Activated naive CD8-positive, alpha-beta T cell treated with anti-CD3 and anti-CD28 coated beads for 36 hours (primary cell): ENCODE results near the gene TBX15. TPM values are rescaled to one million over a fixed set of nuclear protein-coding genes. Genes with fewer than 3 reads are reported as not detected.
"Not testable (repeated sequence)": the region's sequence is repeated elsewhere in the genome, so short reads cannot be mapped to it uniquely, and the experiment has no call there.

Source experiments
- DNase-seq: peaks from one replicate; pipeline ENCODE4 v3.0.0; 2021
- H3K27ac Mint-ChIP-seq: one replicate; pipeline ENCODE4 v1.8.0; 2022; ENCODE audit warnings: mild to moderate bottlenecking, moderate library complexity, mixed read lengths
- H3K27me3 Mint-ChIP-seq: one replicate; pipeline ENCODE4 v1.8.0; 2022; ENCODE audit warnings: mild to moderate bottlenecking, mixed read lengths
- H3K36me3 Mint-ChIP-seq: one replicate; pipeline ENCODE4 v1.8.0; 2021; ENCODE audit warnings: mild to moderate bottlenecking, mixed read lengths
- H3K4me1 Mint-ChIP-seq: one replicate; pipeline ENCODE4 v1.8.0; 2021; ENCODE audit warnings: mixed read lengths
- H3K4me3 Mint-ChIP-seq: one replicate; pipeline ENCODE4 v1.8.0; 2022; ENCODE audit warnings: mild to moderate bottlenecking, moderate library complexity, mixed read lengths
- H3K9me3 Mint-ChIP-seq: one replicate; pipeline ENCODE4 v1.8.0; 2022; ENCODE audit warnings: mixed read lengths
- total RNA-seq, 2 experiments: library from RNA; stranded (reverse); gene quantifications; one replicate each; pipeline ENCODE4 v1.2.3, GENCODE V29; 2021

The TBX15 gene
- total RNA-seq, 2 experiments from 2014 or later, result not detected

DNA sequence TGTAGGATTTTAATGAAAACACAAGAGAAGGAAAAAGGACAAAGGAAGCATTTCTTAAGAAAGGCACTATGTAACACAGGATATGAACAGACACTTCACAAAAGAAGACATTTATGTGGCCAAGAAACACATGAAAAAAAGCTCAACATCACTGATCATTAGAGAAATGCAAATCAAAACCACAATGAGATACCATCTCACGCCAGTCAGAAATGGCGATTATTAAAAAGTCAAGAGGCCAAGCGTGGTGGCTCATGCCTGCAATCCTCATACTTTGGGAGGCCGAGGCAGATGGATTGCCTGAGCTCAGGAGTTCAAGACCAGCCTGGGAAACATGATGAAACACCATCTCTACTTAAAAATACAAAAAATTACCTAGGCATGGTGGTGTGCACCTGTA, 71.8 kb downstream of the TBX15 start:
- not testable (repeated sequence) for H3K27ac Mint-ChIP-seq, H3K27me3 Mint-ChIP-seq, H3K4me1 Mint-ChIP-seq, H3K4me3 Mint-ChIP-seq, H3K36me3 Mint-ChIP-seq, H3K9me3 Mint-ChIP-seq, DNase-seq

DNA sequence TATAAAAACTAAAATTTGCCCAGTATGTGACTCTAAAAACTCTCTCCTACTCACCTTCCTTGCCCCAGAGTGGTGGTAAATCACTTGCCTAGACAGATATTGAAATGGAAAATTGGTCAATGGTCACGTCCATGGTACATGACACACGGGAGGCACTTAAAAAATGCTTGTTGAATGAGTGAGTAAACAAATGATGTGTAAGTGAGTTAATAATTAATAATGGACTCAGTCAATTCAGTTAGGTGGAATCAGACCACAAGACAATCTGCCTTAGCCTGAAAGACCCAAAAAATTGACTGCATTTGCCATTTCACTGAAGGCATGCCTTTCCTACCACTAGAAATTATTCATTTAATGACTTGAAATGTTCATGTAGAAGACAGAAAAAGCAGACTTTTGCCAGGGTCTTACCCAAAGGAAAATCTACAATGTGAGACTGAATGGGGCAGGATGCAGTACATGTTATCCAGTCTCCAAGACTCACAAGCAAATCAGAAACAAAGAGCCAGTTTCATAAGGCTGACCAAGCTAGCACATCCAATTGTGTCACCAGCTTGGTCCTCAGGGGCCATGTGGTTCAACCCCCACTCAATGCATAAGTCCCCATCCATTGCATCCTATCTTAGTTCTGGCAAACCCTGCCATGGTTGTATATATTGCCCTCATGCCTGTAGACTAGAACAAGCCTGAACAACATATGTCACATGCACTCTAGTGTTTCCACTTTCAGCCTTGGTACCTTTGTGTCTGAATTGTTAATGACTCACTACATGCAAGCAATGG, 73.6 kb downstream of the TBX15 start:
- Mint-ChIP-seq H3K4me3 (no peak overlapping the region), H3K9me3 (no peaks in the 10 kb centered on the region), H3K27ac (no peak overlapping the region), H3K36me3 (no peaks in the 10 kb centered on the region), H3K4me1 (no peaks in the 10 kb centered on the region), H3K27me3 (no peaks in the 10 kb centered on the region)
- no peak for DNase-seq

DNA sequence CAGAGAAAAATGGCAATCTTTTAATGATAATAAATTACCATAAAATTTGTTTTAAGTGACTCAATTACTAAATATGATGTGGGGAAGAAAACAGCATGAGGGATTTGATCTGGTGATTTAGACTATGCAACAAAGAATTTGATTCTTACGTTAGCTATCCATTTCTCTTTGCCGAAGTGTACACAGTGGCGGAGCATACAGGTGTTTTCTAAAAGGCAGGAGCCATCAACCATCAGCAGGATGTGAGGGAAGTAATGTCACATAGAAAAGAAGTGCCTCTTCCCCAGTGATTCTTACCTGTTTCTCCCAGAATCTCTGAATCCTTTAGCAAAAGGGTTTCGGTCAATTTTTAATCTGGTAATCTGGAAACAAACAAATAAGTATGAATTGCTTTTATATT, 74.3 kb downstream of the TBX15 start:
- H3K4me1 Mint-ChIP-seq, result no peaks in the 10 kb centered on the region
- H3K27me3 Mint-ChIP-seq, result no peaks in the 10 kb centered on the region
- H3K9me3 Mint-ChIP-seq, result no peaks in the 10 kb centered on the region
- DNase-seq, result no peak
- no peak overlapping the region for H3K4me3 Mint-ChIP-seq
- H3K27ac Mint-ChIP-seq, result no peak overlapping the region
- H3K36me3 Mint-ChIP-seq, result no peaks in the 10 kb centered on the region

DNA sequence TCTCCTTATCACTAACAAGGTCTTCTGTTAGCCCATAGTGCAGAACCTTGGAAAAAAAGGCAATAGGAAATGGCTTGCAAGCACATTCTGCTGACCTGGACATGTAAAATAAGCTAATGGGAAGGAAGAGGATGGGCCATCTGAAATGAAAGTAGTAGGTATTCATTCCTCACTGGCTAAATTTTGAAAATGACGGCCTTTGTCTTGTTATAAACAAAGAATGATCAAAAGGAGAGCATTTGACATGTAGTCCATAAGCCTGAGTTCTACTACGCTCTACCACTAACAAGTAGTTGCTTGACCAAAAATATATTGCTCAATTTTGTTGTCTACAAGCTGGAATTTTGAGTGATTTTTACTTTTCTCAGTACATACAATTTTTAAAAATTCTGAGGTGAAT, 75.6 kb downstream of the TBX15 start:
- Mint-ChIP-seq H3K27me3 (peaks cover 6% of the 10 kb centered on the region), H3K36me3 (no peaks in the 10 kb centered on the region), H3K4me3 (no peak overlapping the region), H3K9me3 (no peaks in the 10 kb centered on the region), H3K4me1 (no peaks in the 10 kb centered on the region), H3K27ac (no peak overlapping the region)
- DNase-seq, result no peak

DNA sequence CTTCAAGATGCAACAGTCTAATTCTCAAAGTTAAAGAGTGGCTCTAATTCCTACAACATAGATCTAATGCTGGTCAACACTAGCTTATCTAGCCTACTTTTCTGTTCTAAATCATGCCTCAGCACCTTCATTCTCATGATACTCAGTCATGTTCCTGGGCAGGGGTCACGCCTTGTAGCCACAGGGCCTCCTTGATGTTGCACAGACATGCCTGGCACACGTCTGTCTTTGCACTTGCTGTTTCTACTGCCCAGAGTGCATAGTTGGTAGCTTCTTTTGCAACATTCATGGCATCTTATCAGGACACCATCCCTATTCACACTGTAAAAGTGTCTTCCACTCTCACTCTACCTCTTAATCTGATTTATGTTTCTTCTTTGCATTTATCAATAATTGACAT, 76.6 kb downstream of the TBX15 start:
- Mint-ChIP-seq H3K36me3 (no peaks in the 10 kb centered on the region), H3K9me3 (no peaks in the 10 kb centered on the region), H3K27me3 (peaks cover 7% of the 10 kb centered on the region), H3K4me1 (no peaks in the 10 kb centered on the region), H3K27ac (no peak overlapping the region), H3K4me3 (no peak overlapping the region)
- DNase-seq, result no peak

DNA sequence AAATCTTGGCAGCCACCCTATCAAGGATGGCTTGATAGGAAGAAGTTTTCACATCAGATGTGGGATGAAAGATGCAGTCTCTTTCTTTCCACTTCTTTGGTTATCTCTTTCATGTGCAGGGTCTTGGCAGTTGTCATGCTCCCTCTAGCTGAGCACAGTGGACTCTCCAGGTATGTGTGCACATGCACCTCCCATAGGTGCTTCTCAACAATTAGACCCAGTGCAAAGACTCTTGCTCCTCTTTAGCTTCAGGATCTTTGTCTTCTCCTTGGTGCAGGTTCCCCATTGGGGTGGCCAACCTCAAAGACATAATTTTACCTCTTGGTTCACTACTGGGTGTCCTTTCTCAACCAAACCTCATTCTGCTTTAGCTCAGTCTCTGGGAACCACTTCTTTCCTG, 80.7 kb downstream of the TBX15 start:
- Mint-ChIP-seq H3K4me3 (no peak overlapping the region), H3K4me1 (no peaks in the 10 kb centered on the region), H3K9me3 (no peaks in the 10 kb centered on the region), H3K27me3 (peaks cover 10% of the 10 kb centered on the region), H3K36me3 (no peaks in the 10 kb centered on the region), H3K27ac (no peak overlapping the region)
- DNase-seq, result no peak

DNA sequence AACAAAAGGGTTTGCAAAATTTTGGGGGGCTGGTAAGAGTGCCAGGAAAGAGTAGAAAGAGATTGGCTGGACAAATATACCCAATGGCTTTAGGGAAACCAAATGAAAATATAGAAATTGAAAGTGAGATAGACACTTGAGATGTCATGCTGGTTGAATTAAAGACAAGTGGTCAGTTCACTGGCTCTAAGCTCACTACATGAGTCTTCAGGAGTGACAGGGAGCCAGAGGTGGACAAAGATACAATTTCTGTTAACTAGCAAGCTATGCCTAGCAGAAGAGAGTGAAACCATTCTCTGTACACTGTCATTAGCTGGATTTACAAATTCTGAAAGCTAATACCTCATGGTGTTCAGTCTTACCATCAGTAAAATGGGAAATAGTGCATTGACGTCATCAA, 82.5 kb downstream of the TBX15 start:
- Mint-ChIP-seq H3K4me1 (no peaks in the 10 kb centered on the region), H3K27ac (no peak overlapping the region), H3K9me3 (no peaks in the 10 kb centered on the region), H3K36me3 (no peaks in the 10 kb centered on the region), H3K27me3 (peaks cover 10% of the 10 kb centered on the region), H3K4me3 (no peak overlapping the region)
- DNase-seq, result no peak

DNA sequence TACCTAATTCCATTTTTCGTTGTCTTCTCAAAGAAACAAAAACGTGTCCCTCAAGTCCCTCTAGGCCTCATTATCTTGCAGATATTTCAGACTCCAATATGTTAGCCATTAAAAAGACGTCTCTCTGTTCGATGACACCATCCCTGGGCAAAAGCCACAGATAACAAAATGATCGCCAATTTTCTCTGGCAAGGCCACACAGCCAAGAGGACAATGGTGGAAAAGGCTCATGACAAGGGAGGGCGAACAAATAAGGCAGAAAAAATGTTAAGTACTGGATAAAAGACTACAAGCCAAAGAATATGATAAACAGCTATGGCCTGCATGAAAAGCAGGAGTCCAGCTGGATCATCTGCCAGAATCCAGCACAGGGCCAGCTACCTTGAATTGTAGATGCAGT, 82.9 kb downstream of the TBX15 start:
- no peak overlapping the region for H3K27ac Mint-ChIP-seq
- no peak overlapping the region for H3K4me3 Mint-ChIP-seq
- H3K27me3 Mint-ChIP-seq, result peaks cover 10% of the 10 kb centered on the region
- DNase-seq, result no peak
- H3K9me3 Mint-ChIP-seq, result no peaks in the 10 kb centered on the region
- H3K36me3 Mint-ChIP-seq, result no peaks in the 10 kb centered on the region
- H3K4me1 Mint-ChIP-seq, result no peaks in the 10 kb centered on the region

DNA sequence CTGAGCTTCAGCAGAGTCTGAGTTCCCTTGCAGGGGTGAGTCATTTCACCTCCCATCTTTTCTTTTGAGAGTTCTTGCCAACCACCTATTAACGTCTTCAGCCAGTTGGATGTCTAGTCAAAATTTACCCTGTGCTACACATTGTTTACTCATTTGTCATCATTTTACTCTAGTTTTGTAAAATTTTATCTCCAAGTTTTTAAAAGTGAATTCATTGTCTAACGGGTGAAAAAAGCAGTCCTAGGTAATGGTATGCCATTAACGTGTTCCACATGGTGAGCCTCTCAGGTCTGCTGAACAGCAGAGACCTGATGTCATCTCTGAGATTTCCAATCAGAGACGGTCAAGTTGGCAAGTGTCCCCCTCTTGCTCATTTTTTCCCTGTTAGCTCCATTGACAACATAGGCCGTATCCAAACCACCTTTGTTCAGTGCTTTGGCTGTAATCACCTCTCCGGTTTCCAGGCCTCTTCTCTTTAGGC, 85.4 kb downstream of the TBX15 start:
- no peak overlapping the region for H3K27ac Mint-ChIP-seq
- no peak for DNase-seq
- H3K9me3 Mint-ChIP-seq, result no peaks in the 10 kb centered on the region
- no peaks in the 10 kb centered on the region for H3K36me3 Mint-ChIP-seq
- H3K4me3 Mint-ChIP-seq, result no peak overlapping the region
- peaks cover 6% of the 10 kb centered on the region for H3K27me3 Mint-ChIP-seq
- no peaks in the 10 kb centered on the region for H3K4me1 Mint-ChIP-seq

DNA sequence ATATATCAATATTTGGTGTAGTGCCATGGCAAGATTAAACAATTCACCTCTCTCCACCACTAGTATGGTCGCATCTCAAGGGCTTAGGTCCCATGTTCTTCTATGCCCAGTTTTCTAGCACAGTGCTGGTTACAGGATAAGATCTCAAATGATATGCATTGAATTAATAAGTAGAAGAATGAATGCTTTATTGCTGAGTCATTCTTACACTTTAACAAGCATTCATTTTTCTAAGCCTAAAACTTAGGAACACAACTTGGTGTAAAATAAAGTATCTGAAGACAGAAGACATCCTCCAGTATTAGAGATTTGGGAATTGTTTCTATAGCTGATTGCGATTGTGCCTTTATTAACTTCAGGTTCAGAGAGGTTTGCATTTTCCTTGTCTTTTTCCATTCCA, 85.8 kb downstream of the TBX15 start:
- peaks cover 3% of the 10 kb centered on the region for H3K27me3 Mint-ChIP-seq
- no peak overlapping the region for H3K27ac Mint-ChIP-seq
- no peaks in the 10 kb centered on the region for H3K9me3 Mint-ChIP-seq
- H3K36me3 Mint-ChIP-seq, result no peaks in the 10 kb centered on the region
- no peak overlapping the region for H3K4me3 Mint-ChIP-seq
- H3K4me1 Mint-ChIP-seq, result no peaks in the 10 kb centered on the region
- DNase-seq, result no peak

DNA sequence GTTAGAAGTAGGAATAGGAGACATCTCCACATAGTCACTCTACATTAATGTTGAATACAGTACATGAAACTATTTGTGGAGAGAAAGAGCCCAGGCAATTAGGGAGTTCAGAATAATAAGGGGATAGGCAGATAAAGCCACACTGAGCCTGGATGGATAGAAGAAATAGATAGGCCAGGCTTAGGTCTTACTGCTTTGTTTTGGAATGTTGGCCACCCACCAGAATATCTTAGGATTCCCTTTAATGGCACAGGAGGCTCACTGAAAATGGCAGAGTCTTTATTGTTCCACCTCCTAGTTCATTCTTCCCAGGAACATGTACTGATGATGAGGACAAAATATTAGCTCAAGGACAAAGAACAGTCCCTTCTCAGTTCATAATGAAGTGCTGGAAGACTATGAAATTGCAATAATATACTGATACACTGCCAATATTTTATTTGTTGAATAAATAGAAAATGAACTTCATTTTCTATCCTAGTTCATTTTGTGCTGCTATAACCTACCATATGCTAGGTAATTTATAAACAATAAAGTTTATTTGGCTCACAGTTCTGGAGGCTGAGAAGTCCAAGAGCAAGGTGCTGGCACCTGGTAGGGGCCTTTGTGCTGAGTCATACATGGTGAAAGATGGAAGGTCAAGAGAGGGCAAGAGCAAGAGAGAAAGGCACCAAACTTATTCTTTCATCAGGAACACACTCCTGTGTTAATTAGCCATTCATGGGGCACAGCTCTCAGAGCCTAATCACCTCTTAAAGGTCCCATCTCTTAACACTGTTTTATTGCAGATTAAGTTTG, 87.3 kb downstream of the TBX15 start:
- Mint-ChIP-seq H3K27me3 (peaks cover 3% of the 10 kb centered on the region), H3K9me3 (no peaks in the 10 kb centered on the region), H3K36me3 (no peaks in the 10 kb centered on the region), H3K4me3 (no peak overlapping the region), H3K4me1 (no peaks in the 10 kb centered on the region), H3K27ac (no peak overlapping the region)
- DNase-seq, result no peak

DNA sequence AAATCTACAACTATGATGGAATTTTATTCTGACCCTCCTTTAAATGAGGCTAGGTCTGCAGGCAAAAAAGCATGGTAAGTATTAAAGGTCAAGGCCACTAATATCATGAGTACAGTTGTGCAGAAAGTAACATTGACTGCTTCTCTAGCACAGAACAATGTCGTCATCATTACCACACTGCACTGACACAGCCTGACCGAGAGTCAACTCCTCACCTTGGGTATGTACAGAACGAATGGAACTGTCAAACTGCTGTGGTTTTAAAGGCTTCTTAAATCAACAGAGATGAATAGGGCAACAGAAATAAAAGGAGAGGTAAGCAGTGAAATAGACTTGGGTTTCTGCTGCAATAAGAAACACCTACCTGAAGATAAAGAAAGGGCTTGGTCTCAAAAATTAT, 88.8 kb downstream of the TBX15 start:
- Mint-ChIP-seq H3K27me3 (peaks cover 3% of the 10 kb centered on the region), H3K9me3 (no peaks in the 10 kb centered on the region), H3K27ac (no peak overlapping the region), H3K4me1 (no peaks in the 10 kb centered on the region), H3K4me3 (no peak overlapping the region), H3K36me3 (no peaks in the 10 kb centered on the region)
- DNase-seq, result no peak

DNA sequence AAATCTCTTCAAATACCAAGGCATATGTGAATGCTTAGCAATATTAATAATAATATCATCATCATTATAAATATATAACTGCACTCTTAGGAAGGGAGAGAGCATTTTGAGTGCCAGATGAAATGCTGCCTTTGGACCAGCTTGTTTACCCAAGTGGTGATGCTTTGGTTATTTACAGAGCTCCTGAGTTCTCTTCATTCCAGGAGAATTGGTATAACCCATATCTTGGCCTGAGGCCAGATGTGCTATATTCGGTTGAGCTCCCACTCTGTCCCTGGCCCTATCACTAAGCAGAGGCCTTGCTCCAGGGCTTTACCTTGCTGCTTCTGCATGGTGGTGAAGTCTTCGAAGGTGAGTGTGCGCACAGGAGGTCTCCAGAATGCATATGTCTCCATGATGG, 89.4 kb downstream of the TBX15 start:
- Mint-ChIP-seq H3K4me3 (no peak overlapping the region), H3K27me3 (no peaks in the 10 kb centered on the region), H3K36me3 (no peaks in the 10 kb centered on the region), H3K9me3 (no peaks in the 10 kb centered on the region), H3K4me1 (no peaks in the 10 kb centered on the region), H3K27ac (no peak overlapping the region)
- no peak for DNase-seq

DNA sequence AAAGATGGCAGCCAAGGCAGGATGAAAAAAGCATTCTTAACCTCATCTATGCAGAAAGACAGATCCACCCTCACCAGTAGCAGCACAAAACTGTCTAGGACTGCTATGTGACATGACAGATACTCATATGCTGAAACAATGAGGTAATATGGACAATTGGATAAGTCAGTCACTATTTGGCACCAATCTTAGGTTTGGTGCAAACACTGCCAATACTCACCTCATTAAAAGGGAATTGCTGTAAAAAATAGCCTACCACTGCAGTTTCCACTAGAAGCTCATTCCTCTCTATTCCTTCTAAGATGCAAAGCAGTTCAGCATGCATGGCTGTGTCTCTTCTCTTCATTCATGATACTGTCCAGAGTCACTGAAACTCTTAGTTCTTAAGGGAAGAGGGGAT, 91.7 kb downstream of the TBX15 start:
- no peaks in the 10 kb centered on the region for H3K36me3 Mint-ChIP-seq
- no peaks in the 10 kb centered on the region for H3K4me1 Mint-ChIP-seq
- no peak for DNase-seq
- no peak overlapping the region for H3K4me3 Mint-ChIP-seq
- no peaks in the 10 kb centered on the region for H3K9me3 Mint-ChIP-seq
- no peaks in the 10 kb centered on the region for H3K27me3 Mint-ChIP-seq
- no peak overlapping the region for H3K27ac Mint-ChIP-seq

DNA sequence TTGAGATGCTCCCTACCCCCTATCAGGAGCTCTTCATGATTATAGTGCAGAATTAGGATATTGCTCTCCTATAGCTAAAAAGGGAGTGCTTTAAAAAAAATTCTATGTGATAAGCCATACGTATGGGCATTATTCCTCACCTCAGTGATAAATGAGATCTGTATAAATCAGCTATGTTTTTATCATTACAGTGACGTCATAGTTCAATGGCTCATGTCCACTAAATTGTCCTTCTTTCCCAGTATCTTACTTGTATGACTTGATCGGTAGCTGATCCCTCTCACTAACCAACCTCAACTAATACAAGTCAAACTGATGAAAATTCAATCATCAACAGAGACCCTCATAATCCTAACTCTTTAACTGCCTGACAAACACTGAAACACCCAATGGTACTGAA, 93.3 kb downstream of the TBX15 start:
- H3K4me3 Mint-ChIP-seq, result no peak overlapping the region
- no peaks in the 10 kb centered on the region for H3K36me3 Mint-ChIP-seq
- H3K4me1 Mint-ChIP-seq, result no peaks in the 10 kb centered on the region
- H3K27me3 Mint-ChIP-seq, result no peaks in the 10 kb centered on the region
- no peak for DNase-seq
- no peak overlapping the region for H3K27ac Mint-ChIP-seq
- no peaks in the 10 kb centered on the region for H3K9me3 Mint-ChIP-seq
